A172 (cell line): ENCODE results near the gene CPZ. TPM values are rescaled to one million over a fixed set of nuclear protein-coding genes. Genes with fewer than 3 reads are reported as not detected.

Experiments
- DNase-seq: peaks from one replicate; pipeline ENCODE4 v3.0.0-alpha.2; 2015; ENCODE audit warnings: low spot score
- total RNA-seq: library from RNA; depleted of rRNA; stranded (reverse); fragments of >200 nt; shearing (Covaris generic); gene quantifications from 2 replicates; pipeline ENCODE4 v1.2.3, GENCODE V29; 2014

CPZ gene
- total RNA-seq, 1 experiment from 2014 or later = 3.1 TPM

DNA sequence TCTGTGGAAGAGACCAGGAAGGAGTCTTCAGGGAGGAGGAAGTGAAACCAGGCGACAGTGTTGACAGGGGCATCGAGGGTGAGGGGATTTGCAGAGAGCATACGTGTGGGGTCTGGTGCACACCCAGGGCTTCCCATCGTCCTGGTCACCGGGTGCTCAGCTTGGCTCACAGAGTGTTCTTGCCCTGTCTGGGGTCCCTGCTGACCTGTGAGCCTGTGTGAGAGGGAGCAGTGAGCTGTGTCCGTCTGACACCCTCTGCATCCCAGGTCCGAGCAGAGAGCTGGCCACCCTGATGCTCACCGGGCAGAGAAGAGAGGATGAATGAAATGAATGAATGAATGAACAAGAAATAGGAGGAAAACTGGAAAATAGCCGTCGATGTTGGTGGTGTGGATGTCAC, 46.5 kb downstream of the CPZ start:
- no peak for DNase-seq

DNA sequence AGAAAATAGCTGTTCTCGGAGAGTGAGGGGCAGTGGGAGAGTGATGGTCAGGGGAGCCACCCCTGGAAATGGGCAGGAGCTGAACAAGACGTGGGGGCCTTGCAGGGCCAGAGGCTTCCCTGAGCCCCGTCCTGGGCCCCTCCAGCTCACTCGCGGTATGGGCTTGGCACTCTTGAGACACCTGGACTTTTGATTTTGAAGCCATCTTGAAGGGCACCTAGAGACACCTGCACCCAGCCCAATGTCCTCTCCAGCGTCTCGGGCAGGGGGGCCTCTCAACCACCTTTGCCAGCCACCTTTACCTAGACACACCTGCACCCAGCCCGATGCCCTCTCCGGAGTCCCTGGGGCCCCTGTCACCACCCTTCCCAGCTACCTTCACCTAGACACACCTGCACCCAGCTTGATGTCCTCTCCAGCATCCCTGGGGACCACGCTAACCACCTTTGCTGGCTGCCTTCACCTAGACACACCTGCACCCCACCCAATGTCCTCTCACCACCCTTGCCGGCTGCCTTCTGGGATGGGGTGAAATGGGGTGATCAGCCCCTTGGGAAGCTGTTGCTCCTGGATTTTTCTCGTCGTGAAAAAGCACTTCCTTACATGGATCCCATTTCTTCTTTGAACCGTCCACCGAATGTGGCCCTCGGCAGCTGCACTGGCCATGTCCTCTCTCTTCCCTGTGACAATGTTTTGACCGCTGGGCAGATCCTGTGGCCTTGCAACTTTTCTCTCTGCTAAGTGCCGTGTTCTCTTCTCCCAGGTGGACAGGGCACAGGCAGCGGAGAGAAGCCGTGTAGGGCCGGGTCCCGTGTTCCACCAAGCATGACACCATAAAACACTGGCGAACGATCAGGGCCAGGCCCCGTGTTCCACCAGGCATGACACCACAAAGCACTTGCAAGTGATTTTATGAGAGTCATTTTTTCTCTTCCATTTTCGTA, 47.5 kb downstream of the CPZ start:
- DNase-seq = no peak

DNA sequence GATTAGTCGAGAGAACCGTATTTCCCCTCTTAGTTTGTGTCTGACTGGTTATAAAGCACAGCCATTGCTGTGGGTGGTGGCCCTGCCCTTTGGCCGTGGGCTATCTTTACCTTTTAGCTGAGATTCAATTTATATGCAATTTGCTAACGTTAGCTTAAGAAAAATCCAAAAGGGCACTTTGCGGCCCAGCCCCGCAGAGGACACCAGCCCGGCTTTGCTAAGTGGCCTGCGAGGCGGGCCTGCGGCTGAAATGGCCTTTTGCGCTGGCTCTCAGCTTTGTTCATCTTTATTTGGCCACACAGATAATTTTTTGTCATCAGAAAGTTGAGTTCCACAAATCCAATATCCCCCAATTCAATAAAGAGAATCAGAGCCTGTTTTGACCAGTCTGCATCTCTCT, 48.3 kb downstream of the CPZ start:
- no peak for DNase-seq

DNA sequence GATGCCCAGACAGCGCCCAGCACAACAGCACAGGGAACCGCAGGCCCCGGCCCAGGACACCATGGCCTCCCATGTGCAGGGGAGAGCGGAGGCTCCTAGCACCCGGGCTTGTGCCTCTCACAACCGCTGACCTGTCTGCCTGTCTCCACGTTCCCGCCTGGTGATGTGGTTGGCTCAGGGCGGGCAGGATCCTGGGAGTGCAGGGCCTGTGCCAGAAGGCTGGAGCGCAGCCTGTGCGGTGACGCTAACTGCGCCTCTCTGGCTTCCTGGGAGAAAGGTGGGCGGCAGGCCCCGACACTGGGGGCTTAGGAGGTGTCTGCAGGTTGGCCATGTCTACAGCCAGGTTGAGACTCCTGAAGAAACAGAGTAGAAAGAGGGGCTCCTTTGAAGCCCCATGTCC, 48.7 kb downstream of the CPZ start:
- no peak for DNase-seq

DNA sequence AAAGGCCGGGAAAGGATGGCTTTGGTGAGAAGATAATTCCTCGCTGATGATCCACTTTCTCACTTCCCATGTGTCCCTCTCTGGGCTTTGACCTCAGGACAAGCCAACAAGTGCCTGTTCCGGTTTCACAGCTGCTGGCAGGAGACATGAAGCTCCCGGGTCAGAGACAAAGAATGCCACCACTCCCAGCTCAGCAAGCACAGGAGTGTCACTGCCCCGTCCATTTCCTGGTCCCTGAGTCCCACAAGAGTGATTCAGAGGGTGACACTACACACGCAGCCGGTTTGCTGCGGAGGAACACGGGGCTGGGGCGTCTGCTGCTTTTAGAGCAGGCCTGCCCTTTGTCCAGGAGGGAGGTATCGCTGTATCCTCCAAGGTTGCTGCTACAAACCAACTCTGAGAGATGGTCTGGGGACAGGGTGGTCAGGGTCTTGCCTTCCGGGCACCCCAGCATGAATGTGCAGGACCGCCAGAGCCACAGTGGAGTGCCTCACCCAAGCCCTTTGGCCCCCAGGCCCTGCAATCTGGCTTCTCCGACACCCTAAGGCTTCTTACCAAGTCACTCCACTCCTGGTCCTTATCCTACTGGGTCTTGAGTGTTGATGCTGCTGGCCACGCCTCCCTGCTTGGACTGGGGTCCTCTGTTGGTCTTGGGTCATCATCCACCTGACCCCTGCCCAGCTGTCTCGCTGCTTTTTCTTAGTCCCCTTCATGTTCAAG, 49.5 kb downstream of the CPZ start:
- DNase-seq = no peak

DNA sequence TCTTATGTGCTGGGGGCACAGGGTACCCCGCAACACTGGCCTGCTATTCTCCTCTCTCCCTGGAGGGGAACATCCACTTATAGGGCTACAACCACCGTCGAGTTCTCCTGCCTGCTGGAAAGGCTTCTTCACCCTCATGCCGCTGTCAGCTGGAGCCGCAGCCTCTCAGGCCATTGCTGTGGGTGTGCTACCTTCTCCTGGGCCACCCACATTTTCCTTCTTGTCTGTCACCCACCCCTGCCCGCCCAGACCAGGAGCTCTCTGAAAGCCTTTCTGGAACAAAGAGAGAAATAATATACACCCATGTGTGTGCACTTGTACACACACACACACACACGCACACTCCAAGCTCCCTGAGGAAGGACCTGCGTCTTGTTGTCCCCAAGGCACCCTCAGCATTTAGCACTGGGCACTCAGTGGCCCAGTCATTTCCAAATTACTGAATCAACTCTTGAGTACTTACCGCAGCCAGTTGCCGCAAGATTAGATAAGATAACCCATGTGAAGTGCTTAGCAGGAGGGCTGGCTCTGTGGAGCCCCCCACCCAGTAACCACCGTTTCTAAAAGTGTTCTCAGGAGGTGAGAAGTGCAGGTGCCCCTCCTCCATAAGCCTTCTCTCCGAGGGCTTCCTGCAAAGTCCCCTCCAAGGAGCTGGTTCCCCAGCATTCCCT, 50.2 kb downstream of the CPZ start:
- no peak for DNase-seq

DNA sequence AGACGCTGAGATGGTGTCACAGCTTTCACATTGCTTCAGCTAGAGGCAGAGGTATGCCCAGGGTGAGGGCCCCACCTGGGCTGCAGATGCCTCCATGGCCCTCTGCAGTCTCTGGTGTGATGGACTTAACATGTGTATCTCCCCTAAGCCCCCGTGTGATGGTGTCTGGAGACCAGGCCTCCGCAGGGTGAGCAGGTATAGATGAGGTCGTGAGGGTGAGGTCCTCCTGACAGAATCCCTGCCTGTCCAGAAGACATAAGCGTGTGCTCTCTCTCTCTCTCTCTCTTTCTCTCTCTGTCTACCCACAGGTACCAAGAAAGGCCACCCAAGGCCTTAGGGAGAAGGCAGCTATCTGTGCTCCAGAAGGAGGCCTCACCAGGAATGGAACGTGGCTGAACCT, 50.9 kb downstream of the CPZ start:
- no peak for DNase-seq

DNA sequence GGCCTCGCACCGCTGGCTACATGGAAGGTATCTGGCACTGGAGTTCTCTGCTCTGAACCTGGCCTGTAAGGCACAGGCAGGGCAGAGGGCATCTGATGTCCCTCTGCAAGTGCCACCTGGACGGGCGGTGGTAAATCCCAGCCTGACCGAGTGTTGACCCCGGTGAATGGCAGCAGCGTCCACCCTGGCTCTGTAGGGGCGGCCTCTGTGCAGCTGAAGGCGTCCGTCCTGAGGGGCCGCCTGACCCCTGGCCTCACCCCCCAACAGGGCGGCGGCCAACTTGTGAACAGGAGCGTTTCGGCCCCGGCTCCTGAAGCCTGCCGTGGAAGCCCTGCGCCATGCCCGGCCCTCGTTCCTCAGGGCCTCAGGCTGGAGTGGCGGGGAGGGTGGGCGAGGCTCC, 51.4 kb downstream of the CPZ start:
- no peak for DNase-seq

DNA sequence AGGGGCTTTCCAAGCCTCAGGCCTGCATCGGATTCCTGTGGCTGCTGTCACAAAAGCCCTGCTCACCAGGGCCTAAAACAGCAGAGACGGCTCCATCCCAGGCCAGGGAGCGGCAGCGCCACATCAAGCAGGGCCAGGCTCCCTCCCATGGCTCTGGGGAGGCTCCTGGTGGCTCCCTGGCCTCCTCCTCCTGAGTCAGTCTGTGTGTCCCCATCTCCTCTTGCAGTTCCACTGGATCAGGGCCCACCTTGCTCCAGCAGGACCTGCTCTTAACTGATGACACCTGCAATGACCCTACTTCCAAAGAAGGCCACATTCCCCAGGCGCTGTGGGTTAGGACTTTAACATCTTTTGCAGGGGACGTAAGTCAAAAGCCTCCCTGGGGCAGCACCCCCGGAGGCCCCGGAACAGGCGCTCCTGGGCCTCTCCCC, 51.9 kb downstream of the CPZ start:
- DNase-seq = peak; percentile 7

DNA sequence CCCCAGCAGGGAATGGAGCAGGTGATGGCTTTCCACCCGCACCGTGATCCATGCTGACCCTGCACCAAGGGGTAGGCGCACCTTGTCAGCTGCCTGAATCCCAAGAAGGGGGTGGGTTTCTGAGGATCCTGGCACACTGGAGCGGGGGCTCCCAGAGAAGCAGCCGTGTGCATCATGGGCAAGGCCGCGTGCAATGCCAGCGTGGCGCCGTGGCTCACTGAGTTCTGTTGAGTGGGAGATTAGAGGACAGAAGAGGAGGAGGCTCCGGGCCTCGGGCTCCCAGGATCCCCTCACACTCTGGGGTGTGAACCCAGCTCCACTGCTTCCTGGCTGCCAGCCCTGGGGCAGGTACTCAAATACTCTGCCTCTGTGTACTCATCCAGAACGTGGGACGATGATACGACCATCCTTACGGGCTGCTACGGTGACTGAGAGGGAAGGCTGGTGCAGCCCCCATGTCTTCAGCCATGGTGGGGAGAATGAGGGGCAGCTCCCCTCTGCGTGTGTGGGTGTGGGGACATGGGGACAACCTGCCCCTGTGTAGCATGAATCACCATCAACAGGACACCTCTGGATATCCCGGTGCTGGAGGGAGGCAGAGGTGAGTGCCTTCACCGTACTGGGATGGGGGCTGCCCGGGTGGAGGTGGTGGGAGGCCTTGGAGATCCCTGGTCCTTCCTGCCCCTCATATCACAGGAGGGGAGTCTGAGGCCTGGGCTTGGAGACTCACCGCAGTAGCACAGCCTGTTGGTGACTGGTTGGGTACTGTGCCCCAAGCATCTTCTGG, 52.6 kb downstream of the CPZ start:
- DNase-seq = no peak

DNA sequence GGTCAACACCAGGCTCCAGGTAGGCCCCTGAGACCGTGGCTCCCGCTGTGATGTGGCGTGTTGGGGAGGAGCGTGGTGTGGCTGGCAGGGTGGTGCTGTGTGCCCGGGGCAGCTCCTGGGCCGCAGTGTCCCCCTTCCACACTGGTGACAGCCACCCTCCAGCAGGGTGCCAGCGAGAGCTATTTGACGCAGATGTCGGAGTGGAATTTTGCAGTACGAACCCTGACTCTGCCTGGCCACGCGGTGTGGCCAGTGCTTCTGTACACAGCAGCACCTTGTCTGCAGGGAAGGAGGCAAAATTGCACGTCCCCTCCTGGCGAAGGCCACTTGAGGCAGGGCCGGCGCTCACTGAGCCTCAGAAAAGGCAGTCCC, 53.2 kb downstream of the CPZ start:
- DNase-seq = no peak

DNA sequence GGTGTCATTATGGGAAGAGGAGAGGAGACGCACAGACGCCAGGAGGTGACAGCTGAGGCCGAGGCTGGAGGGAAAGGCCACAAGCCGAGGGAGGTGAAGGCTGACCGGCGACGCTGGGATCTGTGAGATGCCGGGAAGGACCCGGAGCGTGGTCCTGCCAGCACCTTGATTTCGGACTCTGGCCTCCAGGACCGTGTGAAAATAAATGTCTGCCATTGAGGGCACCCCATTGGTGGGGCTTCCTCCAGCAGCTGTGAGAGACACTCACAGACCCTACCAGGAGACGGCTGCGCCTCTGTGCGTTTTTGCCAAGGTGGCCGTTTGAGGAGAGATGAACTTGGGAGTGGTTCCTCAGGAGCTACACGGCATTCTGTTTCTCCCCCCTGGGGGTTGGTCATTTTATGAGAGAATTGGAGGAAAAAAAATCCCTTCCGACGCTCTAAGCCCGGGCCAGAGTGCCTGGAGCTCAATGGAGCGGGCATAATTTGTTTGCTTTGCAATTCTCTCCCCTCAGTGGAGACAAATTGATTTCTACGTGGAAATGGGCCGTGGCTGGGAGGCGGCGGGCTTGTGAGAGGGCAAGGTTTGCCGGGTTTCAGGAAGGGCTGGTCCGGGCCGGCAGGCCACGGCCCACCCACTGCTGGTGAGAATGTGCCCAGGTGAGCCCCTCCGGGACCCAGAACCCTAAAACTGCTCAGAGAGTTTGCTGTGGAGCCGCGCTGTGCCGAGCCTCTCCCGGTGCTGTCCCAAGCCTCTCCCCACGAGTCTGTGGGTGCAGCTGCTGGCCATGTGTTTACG, 53.9 kb downstream of the CPZ start:
- no peak for DNase-seq

DNA sequence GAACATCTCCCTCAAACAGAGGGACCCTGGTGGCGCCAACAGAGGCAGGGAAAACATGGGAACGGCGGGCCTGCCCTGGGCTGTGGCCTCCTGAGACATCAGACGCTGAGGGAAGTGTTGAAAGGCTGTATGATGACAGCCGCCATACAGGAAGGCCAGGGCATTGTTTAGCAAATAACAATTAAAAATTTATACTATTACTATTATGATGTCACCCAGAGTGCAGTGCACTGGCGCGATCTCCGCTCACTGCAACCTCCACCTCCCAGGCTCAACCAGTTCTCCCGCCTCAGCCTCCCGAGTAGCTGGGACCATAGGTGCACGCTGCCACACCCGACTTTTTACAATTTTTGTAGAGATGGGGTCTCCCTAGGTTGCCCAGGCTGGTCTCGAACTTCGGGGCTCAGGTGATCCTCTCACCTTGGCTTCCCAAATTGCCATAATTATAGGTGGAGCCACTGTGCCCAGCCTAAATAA, 54.6 kb downstream of the CPZ start:
- no peak for DNase-seq

DNA sequence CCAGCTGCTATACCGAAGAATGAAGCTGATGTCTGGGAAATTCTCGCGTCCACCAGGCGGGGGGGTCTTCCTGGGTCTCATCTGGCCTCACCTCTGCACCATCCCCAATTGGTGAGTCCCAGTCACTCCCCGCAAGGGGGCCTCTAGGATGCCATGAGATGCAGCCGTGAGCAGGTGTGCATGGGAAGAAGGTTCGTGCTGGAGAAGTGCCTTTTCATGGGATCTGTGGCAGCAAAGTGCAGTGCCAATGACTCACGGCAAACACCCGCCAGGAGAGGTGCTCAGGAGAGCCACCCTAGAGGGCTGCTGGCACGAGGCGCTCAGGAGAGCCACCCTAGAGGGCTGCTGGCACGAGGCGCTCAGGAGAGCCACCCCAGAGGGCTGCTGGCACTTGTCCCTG, 55.1 kb downstream of the CPZ start:
- no peak for DNase-seq

DNA sequence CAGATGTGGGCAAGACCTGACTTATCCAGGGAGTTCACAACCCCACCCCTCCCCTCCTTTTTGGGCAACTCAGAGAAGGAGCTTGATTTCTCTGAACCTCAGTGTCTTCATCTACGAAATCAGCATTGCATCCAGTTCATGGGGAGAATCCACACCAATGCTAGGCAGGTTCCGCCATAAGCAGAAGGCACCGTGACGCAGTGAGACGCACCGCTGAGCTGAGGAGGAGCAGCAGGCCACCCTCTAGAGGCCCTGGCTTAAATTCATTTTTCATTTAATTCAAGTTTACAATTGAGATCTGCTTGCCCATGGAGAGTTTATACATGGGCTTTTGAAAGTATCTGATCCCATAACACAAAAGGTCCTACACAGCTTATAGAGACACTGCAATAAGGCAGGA, 55.7 kb downstream of the CPZ start:
- no peak for DNase-seq

DNA sequence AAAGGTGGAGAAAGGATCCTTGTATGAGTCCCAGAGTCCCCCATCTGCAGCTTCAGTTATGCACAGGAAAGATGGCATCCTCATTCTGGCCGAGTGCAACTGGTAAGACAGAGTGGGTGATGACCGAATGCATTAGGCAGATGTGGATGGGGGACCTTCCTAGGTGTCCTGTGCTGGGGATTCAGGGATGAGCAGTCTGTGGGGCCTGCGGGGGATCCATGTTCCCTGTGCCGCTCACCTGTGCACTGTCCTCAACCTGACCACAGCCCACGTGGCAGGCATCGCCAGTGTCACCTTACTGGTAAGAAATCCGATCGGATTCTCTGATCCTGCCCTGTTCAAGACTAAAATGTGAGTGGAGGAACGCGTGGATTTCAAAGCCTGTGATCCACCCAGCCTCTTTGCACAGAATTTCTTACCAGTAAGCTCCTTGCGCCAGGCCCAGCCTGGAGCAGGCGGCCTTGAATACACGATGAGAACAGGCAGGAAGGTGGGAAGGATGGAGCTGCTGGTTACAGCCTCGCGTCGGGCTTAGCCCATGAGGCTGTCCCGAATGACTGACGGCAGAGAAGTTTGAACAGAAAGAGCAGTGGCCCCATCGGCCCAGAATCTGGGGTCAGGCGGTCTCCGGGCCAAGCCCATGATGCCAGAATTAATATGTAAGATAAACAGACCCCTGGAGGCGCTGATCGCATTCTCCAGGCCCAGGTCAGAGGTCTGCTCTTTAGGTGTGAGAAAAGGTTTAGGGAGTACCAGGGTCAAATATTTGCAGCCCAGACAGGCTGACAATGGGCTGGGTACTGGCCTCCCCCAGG, 56.5 kb downstream of the CPZ start:
- DNase-seq = no peak

DNA sequence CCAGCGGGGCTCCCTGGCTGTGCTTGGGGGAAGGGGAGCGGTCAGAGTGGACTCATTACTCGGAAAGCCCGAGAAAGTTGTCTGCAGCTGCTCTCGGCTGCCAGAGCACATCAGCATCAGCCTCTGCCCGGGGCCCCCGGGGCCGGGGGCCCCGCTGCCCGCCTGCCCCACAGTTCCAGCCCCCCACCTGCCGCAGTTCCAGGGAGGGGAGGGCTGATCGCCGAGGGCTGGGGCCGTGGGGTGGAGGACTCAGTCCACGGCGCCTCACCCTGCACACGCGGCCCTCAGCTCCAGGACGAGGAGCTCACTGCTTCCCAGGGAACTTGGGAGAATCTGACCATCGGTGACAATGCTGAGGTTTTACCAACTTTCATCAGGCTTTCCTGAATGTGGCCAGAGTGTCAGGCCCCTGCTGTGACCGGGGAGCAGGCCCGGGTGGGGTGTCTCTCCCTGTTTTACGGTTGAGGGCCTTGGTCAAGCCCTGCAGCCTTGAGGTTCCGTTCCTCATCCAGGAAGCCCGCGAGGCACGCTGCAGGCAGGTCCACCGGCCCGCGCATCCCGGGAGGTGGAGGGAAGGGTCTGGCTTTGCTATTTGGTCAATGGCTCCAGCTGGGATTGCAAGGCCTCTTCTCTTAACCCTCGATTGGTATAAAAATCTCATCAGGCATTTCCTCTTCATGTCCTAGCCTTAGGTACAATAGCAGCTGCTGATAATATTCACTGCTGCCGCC, 57.2 kb downstream of the CPZ start:
- DNase-seq = no peak

DNA sequence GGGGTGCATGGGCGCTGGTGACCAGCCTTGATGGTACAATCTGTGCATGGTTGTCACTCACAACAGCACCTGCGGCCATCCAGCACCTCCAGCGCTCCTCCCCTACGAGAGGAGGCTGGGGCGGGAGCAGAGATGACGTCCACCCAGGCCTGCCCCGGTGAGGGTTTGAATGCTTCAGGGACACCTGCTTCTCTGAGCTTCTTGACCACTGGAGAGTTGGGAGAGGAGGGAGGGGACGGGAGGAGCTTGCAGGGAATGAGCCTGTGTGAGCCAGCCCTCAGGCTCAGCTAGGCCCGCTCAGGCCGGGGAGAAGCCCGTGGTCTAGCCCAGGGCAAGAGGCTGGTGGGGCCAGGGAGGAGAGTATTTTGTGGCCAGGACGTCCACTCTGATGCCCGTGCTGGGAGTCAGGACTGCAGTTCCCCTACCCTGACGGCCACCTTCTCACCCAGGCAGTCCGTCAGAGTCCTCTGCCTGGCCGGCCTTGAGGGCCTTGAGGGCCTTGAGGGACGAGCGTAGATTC, 59.2 kb downstream of the CPZ start:
- no peak for DNase-seq
